HepG2 (cell line): ENCODE data around the gene SEMA3B. TPM values are rescaled to one million over a fixed set of nuclear protein-coding genes. Genes with fewer than 3 reads are reported as not detected.

Source experiments
- AGO2 ChIP-seq: fragments of 200-400 bp; formaldehyde crosslinking; optimal IDR thresholded peaks from 2 replicates; pipeline ENCODE3; 2017; ENCODE audit warnings: mild to moderate bottlenecking, low read depth, low read length, moderate library complexity
- CEBPB ChIP-seq: IDR thresholded peaks from 2 replicates; pipeline ENCODE4 v1.6.1; 2011; ENCODE audit warnings: low read depth, low read length, improper control_type of control experiment, borderline replicate concordance
- CREB1 ChIP-seq, 2 experiments: fragments of 450-650 bp in 1 of 2; IDR thresholded peaks; 2 replicates each; pipeline ENCODE4 v1.6.1; 2016 to 2017; ENCODE audit warnings: control low read depth in 1 of 2, mild to moderate bottlenecking in 1 of 2, missing compliant biosample characterization in 1 of 2, missing genetic modification characterization in 1 of 2
- ETS1 ChIP-seq: sonication (generic); formaldehyde crosslinking; IDR thresholded peaks from 2 replicates; pipeline ENCODE4 v1.4.0; 2020; ENCODE audit warnings: missing genetic modification reagents
- FIP1L1 ChIP-seq: fragments of 200-400 bp; formaldehyde crosslinking; IDR thresholded peaks from 2 replicates; pipeline ENCODE4 v1.6.1; 2018; ENCODE audit warnings: low read depth, mild to moderate bottlenecking, low read length, moderate library complexity, borderline replicate concordance; ENCODE audit not compliant: insufficient read depth
- HDAC1 ChIP-seq: sonication (generic); formaldehyde crosslinking; IDR thresholded peaks from 2 replicates; pipeline ENCODE4 v1.5.1; 2020; ENCODE audit warnings: mild to moderate bottlenecking, missing genetic modification reagents
- KMT2A ChIP-seq: sonication (generic); formaldehyde crosslinking; IDR thresholded peaks from 2 replicates; pipeline ENCODE4 v1.4.0; 2020; ENCODE audit warnings: missing genetic modification reagents
- NONO ChIP-seq, 2 experiments: fragments of 450-650 bp in 1 of 2; sonication (generic) in 1 of 2; formaldehyde crosslinking in 1 of 2; IDR thresholded peaks in 1 of 2; conservative IDR thresholded peaks in 1 of 2; 2 replicates each; pipeline versions ENCODE4 v1.6.1 to v1.8.0; 2017 to 2022; ENCODE audit warnings: mild to moderate bottlenecking in 1 of 2, missing genetic modification reagents in 1 of 2, moderate library complexity in 1 of 2
- PHF20 ChIP-seq: sonication (generic); formaldehyde crosslinking; IDR thresholded peaks from 2 replicates; pipeline ENCODE4 v1.5.0; 2020; ENCODE audit warnings: mild to moderate bottlenecking, missing genetic modification reagents
- PTBP1 ChIP-seq: fragments of 200-400 bp; formaldehyde crosslinking; IDR thresholded peaks from 2 replicates; pipeline ENCODE4 v1.6.1; 2018; ENCODE audit warnings: low read length, low read depth; ENCODE audit not compliant: poor library complexity, severe bottlenecking
- RBM22 ChIP-seq: fragments of 200-400 bp; formaldehyde crosslinking; optimal IDR thresholded peaks from 2 replicates; pipeline ENCODE3; 2017; ENCODE audit warnings: mild to moderate bottlenecking, low read length, moderate library complexity
- SNRNP70 ChIP-seq: fragments of 200-400 bp; formaldehyde crosslinking; IDR thresholded peaks from 2 replicates; pipeline ENCODE4 v1.6.1; 2017; ENCODE audit warnings: mild to moderate bottlenecking, low read depth, low read length, moderate library complexity
- SSRP1 ChIP-seq: IDR thresholded peaks from 2 replicates; pipeline ENCODE4 v1.6.1; 2016; ENCODE audit warnings: control low read depth
- TSC22D2 ChIP-seq: sonication (generic); formaldehyde crosslinking; IDR thresholded peaks from 2 replicates; pipeline ENCODE4 v1.5.1; 2020; ENCODE audit warnings: missing genetic modification reagents, mild to moderate bottlenecking, borderline replicate concordance
- UBTF ChIP-seq: sonication (generic); formaldehyde crosslinking; IDR thresholded peaks from 2 replicates; pipeline ENCODE4 v1.4.0; 2020; ENCODE audit warnings: mild to moderate bottlenecking, missing genetic modification reagents
- ZBTB20 ChIP-seq: sonication (generic); formaldehyde crosslinking; IDR thresholded peaks from 2 replicates; pipeline ENCODE4 v1.8.1; 2023; ENCODE audit warnings: missing genetic modification reagents, low read depth, mild to moderate bottlenecking, borderline replicate concordance
- ZKSCAN1 ChIP-seq: fragments of 150-350 bp; IDR thresholded peaks from 2 replicates; pipeline ENCODE4 v1.6.1; 2014; ENCODE audit warnings: low read length
- ZNF552 ChIP-seq: sonication (generic); formaldehyde crosslinking; IDR thresholded peaks from 2 replicates; pipeline ENCODE4 v1.9.0; 2022; ENCODE audit warnings: missing genetic modification reagents, mild to moderate bottlenecking, borderline replicate concordance
- ZNF746 ChIP-seq: sonication (generic); formaldehyde crosslinking; IDR thresholded peaks from 2 replicates; pipeline ENCODE4 v1.8.0; 2022; ENCODE audit warnings: mild to moderate bottlenecking, missing genetic modification reagents
- ZNF841 ChIP-seq: sonication (generic); formaldehyde crosslinking; IDR thresholded peaks from 2 replicates; pipeline ENCODE4 v1.8.1; 2023; ENCODE audit warnings: missing genetic modification reagents, borderline replicate concordance
- polyA plus RNA-seq, 8 experiments: library from polyadenylated mRNA; depleted of rRNA in 3 of 8; stranded (reverse) in 7 of 8; unstranded in 1 of 8; fragments of >200 nt; fragmentation: Illumina TruSeq in 4 of 8; extraction: Trizol in 4 of 8; gene quantifications; 2 replicates each; pipeline versions ENCODE4 v1.2.1 to v1.2.3, GENCODE V29; 2011 to 2016; ENCODE audit warnings: low read depth in 4 of 8, missing spikeins in 1 of 8, mixed read lengths in 1 of 8; ENCODE audit not compliant: insufficient read depth in 1 of 8
- total RNA-seq, 5 experiments: library from RNA; depleted of rRNA; stranded (reverse); fragments of >200 nt; fragmentation: Illumina TruSeq; extraction: Trizol; gene quantifications; 2 replicates each; pipeline ENCODE4 v1.2.3, GENCODE V29; 2016; ENCODE audit warnings: low read depth in 1 of 5
- TF ChIP-seq, protein P1 (sequence below): sonication (generic); formaldehyde crosslinking; IDR thresholded peaks from 2 replicates; pipeline ENCODE4 v1.4.0; 2020; ENCODE audit warnings: missing genetic modification reagents
- TF ChIP-seq, protein P2 (sequence below): IDR thresholded peaks from 2 replicates; pipeline ENCODE4 v1.6.1; 2016; ENCODE audit warnings: missing compliant biosample characterization, missing genetic modification reagents, borderline replicate concordance
- TF ChIP-seq, protein P3 (sequence below): IDR thresholded peaks from 2 replicates; pipeline ENCODE4 v1.6.1; 2016; ENCODE audit warnings: mild to moderate bottlenecking, missing biosample characterization, missing genetic modification reagents

Gene SEMA3B
- total and polyA plus RNA-seq, 2 of the 13 experiments (the other 11 are each of a cell fraction or from before 2014, with no cell fraction given) = 93.2 to 158 TPM

GRCh38 chr3:50264383-50264963 is 4.5 kb upstream of the SEMA3B start (continued):
- TF ChIP-seq, protein P1, sequence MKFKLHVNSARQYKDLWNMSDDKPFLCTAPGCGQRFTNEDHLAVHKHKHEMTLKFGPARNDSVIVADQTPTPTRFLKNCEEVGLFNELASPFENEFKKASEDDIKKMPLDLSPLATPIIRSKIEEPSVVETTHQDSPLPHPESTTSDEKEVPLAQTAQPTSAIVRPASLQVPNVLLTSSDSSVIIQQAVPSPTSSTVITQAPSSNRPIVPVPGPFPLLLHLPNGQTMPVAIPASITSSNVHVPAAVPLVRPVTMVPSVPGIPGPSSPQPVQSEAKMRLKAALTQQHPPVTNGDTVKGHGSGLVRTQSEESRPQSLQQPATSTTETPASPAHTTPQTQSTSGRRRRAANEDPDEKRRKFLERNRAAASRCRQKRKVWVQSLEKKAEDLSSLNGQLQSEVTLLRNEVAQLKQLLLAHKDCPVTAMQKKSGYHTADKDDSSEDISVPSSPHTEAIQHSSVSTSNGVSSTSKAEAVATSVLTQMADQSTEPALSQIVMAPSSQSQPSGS = peak; percentile 89
- TF ChIP-seq AGO2 (peak; percentile 30), ETS1 (no peak), ZKSCAN1 (0 out of 2 replicates have a peak, but pooled peaks have one; percentile 53), SSRP1 (no peak), PHF20 (CRISPR knock-in tag) (no peak), RBM22 (no peak), HDAC1 (CRISPR knock-in tag) (peak; percentile 49; the same call in 1 of the 2 replicates), ZNF552 (no peak), SNRNP70 (no peak), TSC22D2 (no peak), ZBTB20 (CRISPR knock-in tag) (no peak), ZNF841 (CRISPR knock-in tag) (no peak), CEBPB (no peak), CREB1 (IDR thresholded peaks at IDR 0.05) (peak; percentile 31; the same call in 1 of the 2 replicates), CREB1 (CRISPR knock-in tag; IDR thresholded peaks at IDR 0.05) (no peak), KMT2A (CRISPR knock-in tag) (no peak), NONO (IDR thresholded peaks at IDR 0.05) (no peak), NONO (CRISPR knock-in tag; conservative IDR thresholded peaks at IDR 0.05) (peak; percentile 73; the same call in 1 of the 2 replicates), PTBP1 (no peak), FIP1L1 (no peak), ZNF746 (peak; percentile 99), UBTF (CRISPR knock-in tag) (no peak)
- TF ChIP-seq, protein P2, sequence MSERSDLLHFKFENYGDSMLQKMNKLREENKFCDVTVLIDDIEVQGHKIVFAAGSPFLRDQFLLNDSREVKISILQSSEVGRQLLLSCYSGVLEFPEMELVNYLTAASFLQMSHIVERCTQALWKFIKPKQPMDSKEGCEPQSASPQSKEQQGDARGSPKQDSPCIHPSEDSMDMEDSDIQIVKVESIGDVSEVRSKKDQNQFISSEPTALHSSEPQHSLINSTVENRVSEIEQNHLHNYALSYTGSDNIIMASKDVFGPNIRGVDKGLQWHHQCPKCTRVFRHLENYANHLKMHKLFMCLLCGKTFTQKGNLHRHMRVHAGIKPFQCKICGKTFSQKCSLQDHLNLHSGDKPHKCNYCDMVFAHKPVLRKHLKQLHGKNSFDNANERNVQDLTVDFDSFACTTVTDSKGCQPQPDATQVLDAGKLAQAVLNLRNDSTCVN (CRISPR knock-in tag) = no peak
- TF ChIP-seq, protein P3, sequence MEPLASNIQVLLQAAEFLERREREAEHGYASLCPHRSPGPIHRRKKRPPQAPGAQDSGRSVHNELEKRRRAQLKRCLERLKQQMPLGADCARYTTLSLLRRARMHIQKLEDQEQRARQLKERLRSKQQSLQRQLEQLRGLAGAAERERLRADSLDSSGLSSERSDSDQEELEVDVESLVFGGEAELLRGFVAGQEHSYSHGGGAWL = peak; percentile 50; the same call in 1 of the 2 replicates
